AG04450 (cell line): ENCODE results near the gene TNK1. TPM values are rescaled to one million over a fixed set of nuclear protein-coding genes. Genes with fewer than 3 reads are reported as not detected.
A peak's percentile ranks its signal among the peaks of the same experiment; 100 is the strongest.

Experiments used
- CTCF ChIA-PET: fragments of 300-600, 350-600 bp; formaldehyde crosslinking; extraction: SDS; loops from one replicate; lab custom pipeline; 2022; ENCODE audit warnings: antibody characterized with exemption, inconsistent platforms; lab: Charles Lee
- POLR2A ChIA-PET: fragments of 350-600 bp; formaldehyde crosslinking; extraction: SDS; loops from one replicate; lab custom pipeline; 2021; ENCODE audit warnings: antibody characterized with exemption, inconsistent platforms; lab: Yijun Ruan, JAX
- DNase-seq: peaks from one replicate; pipeline ENCODE4 v3.0.0-alpha.2; 2011; ENCODE audit warnings: low read depth, low spot score
- H3K27ac ChIP-seq: one replicate; pipeline ENCODE4 v1.5.1; 2012; ENCODE audit warnings: low read depth, low read length, control low read depth
- H3K27me3 ChIP-seq: one replicate; pipeline ENCODE4 v1.6.0; 2012; ENCODE audit warnings: low read length; ENCODE audit not compliant: control insufficient read depth, insufficient read depth
- H3K4me3 ChIP-seq: 2 replicates; pipeline ENCODE4 v1.5.1; 2011; ENCODE audit warnings: mild to moderate bottlenecking, low read depth, low read length, control low read depth
- H3K9me3 ChIP-seq: 2 replicates; pipeline ENCODE4 v1.5.1; 2012; ENCODE audit warnings: low read length; ENCODE audit not compliant: control insufficient read depth, insufficient read depth
- polyA plus RNA-seq: library from polyadenylated mRNA; depleted of rRNA; stranded (reverse); fragments of >200 nt; gene quantifications from 2 replicates; pipeline ENCODE4 v1.2.3, GENCODE V29; 2011
- TF ChIP-seq, protein P1 (sequence below): IDR thresholded peaks from 2 replicates; pipeline ENCODE4 v1.5.1; 2011; ENCODE audit warnings: low read depth, low read length, control low read depth, inconsistent platforms

TNK1 gene
- polyA plus RNA-seq, 1 experiment: 0.25 TPM

DNA sequence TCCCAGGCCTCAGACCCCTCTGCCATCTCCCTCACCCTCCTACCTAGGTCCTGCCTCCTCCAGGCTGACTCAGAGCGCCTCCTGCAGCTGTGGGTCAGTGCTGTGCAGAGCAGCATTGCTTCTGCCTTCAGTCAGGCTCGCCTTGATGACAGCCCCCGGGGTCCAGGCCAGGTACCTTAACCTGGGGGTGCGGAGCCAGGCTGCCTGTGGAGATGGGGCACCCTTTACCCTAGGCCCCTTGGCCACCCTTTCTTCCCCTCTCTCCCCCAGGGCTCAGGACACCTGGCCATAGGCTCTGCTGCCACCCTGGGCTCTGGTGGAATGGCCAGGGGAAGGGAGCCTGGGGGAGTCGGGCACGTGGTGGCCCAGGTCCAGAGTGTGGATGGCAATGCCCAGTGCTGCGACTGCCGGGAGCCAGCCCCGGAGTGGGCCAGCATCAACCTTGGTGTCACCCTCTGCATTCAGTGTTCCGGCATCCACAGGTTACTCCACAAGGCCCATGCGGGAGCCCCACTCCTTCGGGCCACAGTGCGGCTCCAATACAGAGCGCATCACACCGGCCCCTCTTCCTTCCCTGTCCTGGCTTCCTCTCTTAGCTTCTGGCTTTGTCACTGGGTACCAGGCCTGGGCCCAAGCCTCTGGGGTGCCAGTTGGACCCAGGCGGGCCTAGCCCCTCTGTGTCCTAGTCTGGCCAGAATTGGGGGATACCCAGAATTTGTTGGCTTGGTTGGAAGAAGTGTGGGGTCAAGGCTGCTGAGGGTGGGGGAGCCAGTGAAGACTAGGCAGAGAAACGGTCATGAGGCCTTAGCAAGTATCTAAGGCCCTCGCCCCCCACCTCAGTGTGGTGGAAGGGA, 33.9 kb upstream of the TNK1 start:
- H3K27me3 ChIP-seq: peaks cover 4% of the 10 kb centered on the region
- ChIA-PET POLR2A (no interaction called here), CTCF (interaction anchor here (0.7 to 2.1 kb wide), 4 partner anchors 9 to 213 kb away, joined by 4 to 12 read pairs (median 6); partner anchors contain the start of genes ACAP1 and SLC2A4)
- no peak for DNase-seq
- no peak overlapping the region for H3K4me3 ChIP-seq
- no peaks in the 10 kb centered on the region; the same call in 1 of the 2 replicates for H3K9me3 ChIP-seq
- no peak overlapping the region for H3K27ac ChIP-seq
- TF ChIP-seq, protein P1, sequence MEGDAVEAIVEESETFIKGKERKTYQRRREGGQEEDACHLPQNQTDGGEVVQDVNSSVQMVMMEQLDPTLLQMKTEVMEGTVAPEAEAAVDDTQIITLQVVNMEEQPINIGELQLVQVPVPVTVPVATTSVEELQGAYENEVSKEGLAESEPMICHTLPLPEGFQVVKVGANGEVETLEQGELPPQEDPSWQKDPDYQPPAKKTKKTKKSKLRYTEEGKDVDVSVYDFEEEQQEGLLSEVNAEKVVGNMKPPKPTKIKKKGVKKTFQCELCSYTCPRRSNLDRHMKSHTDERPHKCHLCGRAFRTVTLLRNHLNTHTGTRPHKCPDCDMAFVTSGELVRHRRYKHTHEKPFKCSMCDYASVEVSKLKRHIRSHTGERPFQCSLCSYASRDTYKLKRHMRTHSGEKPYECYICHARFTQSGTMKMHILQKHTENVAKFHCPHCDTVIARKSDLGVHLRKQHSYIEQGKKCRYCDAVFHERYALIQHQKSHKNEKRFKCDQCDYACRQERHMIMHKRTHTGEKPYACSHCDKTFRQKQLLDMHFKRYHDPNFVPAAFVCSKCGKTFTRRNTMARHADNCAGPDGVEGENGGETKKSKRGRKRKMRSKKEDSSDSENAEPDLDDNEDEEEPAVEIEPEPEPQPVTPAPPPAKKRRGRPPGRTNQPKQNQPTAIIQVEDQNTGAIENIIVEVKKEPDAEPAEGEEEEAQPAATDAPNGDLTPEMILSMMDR: no peak

DNA sequence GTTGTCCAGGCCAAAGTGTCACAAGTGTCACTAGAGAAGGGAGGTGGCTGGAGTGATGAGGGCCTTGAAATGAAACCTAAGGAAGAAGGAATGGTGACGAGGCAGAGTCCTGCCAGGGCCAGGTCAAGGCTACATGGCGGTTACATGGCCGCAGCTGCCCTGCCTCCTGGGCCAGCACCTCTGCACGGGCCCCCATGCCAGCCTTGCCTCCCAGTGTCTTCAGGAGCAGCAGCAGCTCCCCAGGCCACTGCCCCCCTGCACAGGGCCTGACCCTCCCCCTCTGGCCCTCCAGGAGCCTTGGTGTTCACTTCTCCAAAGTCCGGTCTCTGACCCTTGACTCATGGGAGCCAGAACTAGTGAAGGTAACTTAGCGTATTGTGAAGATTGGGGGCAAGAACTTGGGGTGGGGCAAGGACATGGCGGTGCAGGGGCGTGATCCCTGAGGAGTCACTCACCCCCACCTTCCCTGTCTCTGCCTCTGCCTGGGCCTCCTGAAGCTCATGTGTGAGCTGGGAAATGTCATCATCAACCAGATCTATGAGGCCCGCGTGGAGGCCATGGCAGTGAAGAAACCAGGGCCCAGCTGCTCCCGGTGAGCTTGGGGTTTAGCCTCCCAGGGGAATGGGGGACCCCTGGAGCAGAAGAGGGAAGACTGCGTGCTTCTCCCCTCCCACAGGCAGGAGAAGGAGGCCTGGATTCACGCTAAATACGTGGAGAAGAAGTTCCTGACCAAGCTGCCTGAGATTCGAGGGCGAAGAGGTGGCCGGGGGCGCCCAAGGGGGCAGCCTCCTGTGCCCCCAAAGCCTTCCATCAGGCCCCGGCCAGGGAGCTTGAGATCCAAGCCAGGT, 33.0 kb upstream of the TNK1 start:
- Histone ChIP-seq H3K9me3 (no peaks in the 10 kb centered on the region; the same call in 1 of the 2 replicates), H3K4me3 (no peak overlapping the region), H3K27ac (no peak overlapping the region), H3K27me3 (peaks cover 4% of the 10 kb centered on the region)
- no peak for DNase-seq
- ChIA-PET CTCF (interaction anchor here (0.6 to 1.0 kb wide), 3 partner anchors 8 to 213 kb away, joined by 3 to 11 read pairs (median 3); no protein-coding TSS in a partner anchor), POLR2A (no interaction called here)
- TF ChIP-seq, protein P1: no peak

DNA sequence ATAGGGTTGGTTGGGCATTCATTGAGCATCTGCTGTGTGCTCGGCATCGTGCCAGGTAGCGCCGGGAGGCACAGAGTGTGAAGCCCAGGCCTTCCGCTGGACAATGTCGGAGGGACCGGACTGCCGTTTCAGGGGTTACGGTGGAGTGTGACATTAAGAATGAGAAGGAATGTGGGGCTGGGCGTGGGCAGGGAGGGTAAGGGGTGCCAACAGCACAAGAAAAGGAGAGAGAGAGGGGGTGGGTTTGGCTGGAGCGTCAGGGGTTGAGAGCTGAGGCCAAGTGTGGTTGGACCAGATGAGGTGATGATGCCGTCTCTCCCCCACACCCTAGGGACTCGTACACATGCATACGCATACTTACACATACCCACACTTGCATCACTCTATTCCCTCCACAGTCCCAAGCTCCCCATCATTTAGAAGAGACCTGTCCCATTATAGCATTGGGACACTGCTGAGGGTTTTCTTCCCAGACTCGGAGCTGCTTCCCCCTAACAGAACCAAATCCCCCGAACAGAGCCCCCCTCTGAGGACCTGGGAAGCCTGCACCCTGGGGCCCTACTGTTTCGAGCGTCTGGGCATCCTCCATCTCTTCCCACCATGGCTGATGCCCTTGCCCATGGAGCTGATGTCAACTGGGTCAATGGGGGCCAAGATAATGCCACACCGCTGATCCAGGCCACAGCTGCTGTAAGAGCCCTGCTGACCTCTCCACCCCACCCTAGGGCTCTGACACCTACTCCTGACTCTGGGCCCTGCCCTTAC, 32.2 kb upstream of the TNK1 start:
- POLR2A ChIA-PET: no interaction called here

DNA sequence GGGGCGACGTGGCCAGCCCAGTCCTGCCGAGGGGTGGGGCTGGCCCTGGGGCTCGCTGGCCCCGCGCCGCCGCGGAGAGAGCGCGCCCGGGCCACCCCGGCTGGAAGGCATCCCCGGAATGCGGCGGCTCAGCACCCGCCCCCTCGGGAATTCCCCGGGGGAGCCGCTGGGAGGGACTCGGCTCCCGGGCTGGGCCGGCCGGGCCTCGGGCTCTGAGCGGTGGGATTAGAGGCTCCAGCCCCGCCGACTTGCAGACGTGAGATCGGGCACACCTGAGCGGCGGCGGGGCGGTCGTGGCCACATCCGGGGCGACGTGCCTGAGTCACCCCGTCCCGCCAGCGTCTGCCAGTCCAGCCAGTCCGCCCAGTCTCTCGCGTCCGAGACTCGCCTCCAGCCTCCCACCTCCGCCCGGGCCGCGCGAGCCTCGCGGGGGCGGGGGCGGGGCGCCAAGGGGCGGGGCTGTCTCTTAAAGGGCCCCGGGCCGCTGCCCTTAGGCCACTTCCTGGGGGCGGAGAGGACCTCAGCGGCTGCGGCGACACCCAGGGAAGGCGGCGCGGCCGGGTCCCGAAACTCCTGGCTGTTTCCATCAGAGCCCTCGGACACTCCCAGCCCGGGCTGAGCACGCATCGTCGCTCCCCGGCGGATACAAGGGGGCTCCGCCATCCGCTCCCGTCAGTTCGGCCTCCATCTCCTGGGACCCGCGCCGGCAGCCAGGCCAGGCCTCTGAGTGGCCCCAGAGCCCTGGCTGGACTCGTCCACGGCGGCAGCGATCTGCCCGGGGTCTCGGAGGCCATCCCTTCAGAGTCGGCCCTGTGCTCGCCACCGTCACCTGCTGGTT, 29.0 kb upstream of the TNK1 start, which contains the start of gene KCTD11:
KCTD11 (plus strand) TSS at position 498 of the 838 bp plus-strand sequence.
- DNase-seq: peak; percentile 64
- Histone ChIP-seq H3K27ac (peak within 1 kb of the TSS; percentile 100), H3K9me3 (no peaks in the 10 kb centered on the region; the same call in 1 of the 2 replicates), H3K4me3 (peak within 1 kb of the TSS; percentile 91), H3K27me3 (no peaks in the 10 kb centered on the region)
- TF ChIP-seq, protein P1: peak; percentile 71
- ChIA-PET CTCF (interaction anchor here (1.0 kb wide), 1 partner anchor 52 kb away, joined by 3 read pairs; the partner anchor contains the start of gene TMEM256), POLR2A (interaction anchor here (0.6 to 2.5 kb wide), 7 partner anchors 11 to 811 kb away, joined by 3 to 8 read pairs (median 3); partner anchors contain the start of genes NEURL4, TMEM256, VAMP2 and ZBTB4)

More for the DNA sequence above, 32.2 kb upstream of the TNK1 start:
- Histone ChIP-seq H3K9me3 (no peaks in the 10 kb centered on the region; the same call in 1 of the 2 replicates), H3K27ac (no peak overlapping the region), H3K4me3 (no peak overlapping the region), H3K27me3 (peaks cover 3% of the 10 kb centered on the region)
- CTCF ChIA-PET: interaction anchor here (0.6 to 1.0 kb wide), 5 partner anchors 9 to 303 kb away, joined by 3 to 11 read pairs (median 3); no protein-coding TSS in a partner anchor
- TF ChIP-seq, protein P1: no peak
- DNase-seq: no peak
